Measurements from ENCODE around the gene COMMD4.

GRCh38 chr15:75314552-75315290 is 21.1 kb upstream of the COMMD4 start:
- TF ChIP-seq POLR2AphosphoS5 (IDR thresholded peaks at IDR 0.05; ENCODE audit: borderline replicate concordance, low read depth, low read length) (no peak), EZH2 (IDR thresholded peaks at IDR 0.05) (no peak), FOXP2 (optimal IDR thresholded peaks at IDR 0.05; ENCODE audit: control extremely low read depth, extremely low read length, insufficient read depth) (no peak)

Data from SK-N-MC (cell line).